Kidney glomerular epithelial cell (primary cell): Measurements from ENCODE around the gene EIF3F.

Source experiments
- DNase-seq: peaks from one replicate; lab custom pipeline; 2025; lab: John Stamatoyannopoulos, UW

The EIF3F gene, protein sequence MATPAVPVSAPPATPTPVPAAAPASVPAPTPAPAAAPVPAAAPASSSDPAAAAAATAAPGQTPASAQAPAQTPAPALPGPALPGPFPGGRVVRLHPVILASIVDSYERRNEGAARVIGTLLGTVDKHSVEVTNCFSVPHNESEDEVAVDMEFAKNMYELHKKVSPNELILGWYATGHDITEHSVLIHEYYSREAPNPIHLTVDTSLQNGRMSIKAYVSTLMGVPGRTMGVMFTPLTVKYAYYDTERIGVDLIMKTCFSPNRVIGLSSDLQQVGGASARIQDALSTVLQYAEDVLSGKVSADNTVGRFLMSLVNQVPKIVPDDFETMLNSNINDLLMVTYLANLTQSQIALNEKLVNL

DNA sequence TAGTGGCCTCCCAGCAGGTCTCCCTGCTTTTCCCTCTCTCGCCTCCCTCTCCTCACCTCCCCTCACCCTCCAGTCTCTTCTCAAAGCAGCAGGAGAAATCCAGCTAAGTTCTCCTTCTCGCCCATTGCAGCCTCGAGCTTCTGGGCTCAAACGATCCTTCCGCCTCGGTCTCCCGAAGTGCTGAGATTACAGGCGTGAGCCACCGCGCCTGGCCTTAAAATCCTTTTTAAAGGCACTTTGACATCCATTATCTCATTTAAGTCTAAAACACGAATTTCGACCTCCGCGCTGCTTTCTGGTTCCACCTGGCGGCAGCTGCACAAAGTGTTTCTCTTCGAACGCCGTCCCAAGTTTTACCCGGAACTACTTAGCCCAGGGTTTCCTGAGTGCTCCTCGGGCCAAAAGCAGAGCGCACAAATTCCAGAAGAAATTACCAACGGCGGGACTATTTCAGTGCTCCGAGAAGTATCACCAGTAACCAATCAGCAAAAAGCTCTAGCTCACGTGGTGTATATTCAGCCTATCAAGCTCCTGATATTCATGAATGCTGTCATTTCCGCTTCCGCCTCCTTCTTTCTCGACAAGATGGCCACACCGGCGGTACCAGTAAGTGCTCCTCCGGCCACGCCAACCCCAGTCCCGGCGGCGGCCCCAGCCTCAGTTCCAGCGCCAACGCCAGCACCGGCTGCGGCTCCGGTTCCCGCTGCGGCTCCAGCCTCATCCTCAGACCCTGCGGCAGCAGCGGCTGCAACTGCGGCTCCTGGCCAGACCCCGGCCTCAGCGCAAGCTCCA lies at the start of gene EIF3F:
EIF3F (plus strand) TSS at position 570 of the 792 bp plus-strand sequence; CDS start at position 586, 16 bp downstream.
- peak; percentile 100 for DNase-seq

DNA sequence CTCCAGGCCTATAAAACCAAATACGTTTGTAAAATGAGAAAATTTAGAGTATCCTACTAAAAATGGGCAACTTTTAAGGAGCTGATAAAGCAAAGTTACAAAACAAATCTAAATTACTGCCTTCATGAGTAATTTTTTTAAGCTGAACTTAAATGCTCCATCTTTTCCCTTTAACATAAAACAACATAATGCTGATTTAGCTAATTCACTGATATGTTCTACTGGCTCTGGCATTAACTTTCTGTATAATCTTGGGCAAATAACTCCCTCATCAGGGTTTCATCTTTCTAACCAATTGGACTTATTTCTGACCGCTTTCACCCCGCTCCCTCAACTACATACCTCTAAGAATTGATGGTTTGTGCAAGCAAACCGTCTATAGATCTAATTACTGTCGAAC lies 46.0 kb upstream of the EIF3F start:
- DNase-seq = no peak

DNA sequence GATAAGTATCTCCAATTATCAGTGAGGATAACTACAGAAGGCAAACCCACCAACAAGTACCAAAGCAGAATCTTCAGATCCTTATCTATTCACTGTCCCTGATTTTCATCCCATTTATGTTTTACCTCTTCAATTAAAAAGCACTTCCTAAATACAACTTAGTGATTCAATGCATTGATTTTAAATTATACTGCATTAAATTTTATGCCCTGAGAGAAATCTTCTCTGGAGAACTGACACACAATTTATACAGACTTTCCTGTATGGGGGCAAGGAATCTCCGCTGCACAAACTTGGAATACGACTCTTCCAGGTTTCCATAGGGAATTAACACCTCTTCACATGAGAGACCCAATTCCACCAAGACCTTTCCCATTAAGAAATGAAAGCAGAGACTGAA lies 45.5 kb upstream of the EIF3F start, which contains the start of gene OR10A3:
OR10A3 (minus strand) TSS at position 101 of the 400 bp plus-strand sequence. CDS start 2,188 bp downstream, outside the sequence.
- no peak for DNase-seq

DNA sequence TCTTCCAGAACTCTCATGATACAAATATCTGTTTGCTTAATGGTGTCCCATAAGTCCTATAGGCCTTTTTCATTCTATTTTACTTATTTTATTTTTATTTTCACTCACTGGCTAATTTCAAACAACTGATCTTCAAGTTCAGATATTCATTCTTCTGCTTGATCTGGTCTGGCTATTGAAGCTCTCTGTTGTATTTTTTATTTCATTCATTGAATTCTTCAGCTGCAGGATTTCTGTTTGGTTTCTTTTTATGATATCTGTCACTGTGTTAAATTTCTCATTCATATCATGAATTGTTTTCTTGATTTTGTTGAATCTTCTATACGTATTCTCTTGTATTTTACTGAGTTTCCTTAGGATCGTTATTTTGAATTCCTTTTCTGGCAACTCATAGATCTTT lies 43.0 kb upstream of the EIF3F start:
- DNase-seq = no peak

DNA sequence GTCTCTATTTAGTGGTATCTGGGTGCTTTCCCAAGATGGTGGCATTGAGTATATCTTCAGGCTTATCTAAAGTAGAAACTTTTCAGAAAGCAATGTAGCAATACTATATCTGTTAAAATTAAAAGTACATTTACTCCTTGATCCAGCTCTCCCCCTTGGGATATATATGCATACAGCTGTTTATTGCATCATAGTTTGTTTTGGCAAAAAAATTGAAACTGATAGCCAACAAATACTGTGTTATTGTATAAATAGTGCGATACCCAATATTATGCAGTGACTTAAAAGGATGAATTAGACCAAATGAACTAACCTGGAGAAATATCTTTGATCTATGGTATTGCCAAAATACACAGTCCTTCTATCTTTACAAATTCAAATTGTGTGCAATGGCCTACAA lies 37.2 kb upstream of the EIF3F start:
- no peak for DNase-seq

DNA sequence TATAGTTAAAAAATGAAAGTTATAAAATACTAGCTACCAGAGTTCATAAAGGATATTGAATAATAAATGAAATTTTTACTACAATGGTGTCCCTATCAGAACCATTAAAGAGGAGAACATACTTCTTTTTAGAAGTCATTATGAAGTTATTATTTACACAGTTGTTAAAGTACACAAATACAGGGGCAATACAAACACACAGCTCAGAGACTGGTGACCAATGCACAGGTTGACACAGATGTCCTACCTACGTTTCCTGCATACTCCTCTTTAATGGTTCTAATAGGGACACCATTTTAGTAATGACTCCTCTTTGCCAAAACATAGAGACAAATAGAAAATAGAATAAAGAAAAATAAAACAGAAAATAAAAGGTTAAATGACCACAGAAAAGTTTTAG lies 31.9 kb upstream of the EIF3F start:
- no peak for DNase-seq

DNA sequence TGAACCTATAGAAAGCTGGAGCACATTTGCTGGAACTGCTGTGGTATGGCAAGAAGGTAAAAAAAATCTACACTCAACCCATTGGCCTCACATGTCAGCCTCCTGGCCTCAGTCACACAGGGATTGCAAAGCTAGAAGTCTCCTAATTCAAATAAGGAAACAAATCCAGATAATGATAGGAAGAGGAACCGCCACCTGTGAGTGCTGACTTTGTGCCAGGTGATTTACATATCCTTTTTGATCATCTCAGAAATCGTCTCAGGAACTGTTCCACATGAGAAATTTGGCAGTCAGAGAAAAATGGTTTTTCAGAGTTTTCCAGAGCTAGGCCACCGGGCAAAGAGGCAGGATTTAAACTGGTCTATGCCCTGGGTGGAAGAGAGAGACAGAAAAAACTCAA lies 22.9 kb upstream of the EIF3F start:
- DNase-seq = no peak

DNA sequence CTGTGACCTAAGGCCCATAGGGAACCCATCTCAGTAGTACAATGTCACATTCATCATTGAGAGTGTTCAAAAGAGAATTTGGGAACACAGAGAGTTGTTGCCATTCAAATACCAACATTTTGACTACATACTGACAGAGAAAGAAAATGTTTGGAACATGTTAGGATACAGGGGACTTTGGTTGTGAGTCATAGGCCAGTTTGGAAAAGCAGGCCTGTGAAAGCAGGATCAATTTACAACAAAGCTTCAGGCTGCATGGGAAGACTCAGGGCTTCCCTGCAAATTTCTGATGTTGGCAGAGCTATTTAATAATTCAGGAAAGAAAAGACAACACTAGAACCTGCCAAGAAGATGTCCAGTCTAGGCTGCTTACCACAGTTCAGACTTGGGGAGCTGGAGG lies 22.3 kb upstream of the EIF3F start:
- DNase-seq = no peak

DNA sequence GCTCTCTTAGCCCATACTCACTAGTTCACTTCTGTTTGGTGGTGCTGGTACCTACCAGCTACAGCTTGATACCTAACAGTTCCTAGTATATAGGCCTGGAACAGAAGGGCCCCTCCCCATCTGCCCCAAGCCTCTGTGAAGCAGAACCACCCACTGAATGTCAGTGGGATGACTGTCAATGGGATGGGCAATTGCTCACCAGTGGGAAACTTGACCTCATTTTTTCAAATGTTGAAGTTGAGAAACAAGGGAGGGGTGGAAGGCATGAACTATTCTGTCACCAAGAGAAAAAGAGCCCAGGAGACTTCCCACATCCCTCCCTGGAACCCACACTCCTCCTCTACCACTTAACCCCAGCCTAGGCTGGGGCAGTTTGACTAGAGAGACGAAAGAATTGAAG lies 21.8 kb upstream of the EIF3F start, which contains the start of gene NLRP10:
NLRP10 (minus strand) TSS at position 62 of the 400 bp plus-strand sequence. CDS start 1,952 bp downstream, outside the sequence.
- peak; percentile 62 for DNase-seq

DNA sequence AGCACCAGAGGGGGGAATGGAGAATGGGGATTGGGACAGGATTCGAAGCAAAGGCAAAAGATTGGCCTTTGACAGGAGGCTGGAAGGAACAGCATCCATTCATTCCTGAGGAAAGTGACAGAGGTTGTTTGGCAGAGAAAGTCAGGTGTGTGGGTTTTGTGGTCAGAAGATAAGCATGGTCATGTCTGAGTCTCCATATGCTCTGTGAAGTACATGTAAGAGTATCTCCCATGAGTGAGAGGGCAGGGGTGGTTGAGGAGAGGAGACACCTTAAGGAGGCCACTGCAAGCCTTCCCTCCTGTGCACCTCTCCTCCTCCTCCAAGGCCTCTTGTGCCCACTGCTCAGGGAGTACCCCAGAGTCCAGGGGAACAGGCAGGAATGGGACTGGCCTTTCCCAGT lies 20.0 kb upstream of the EIF3F start:
- no peak for DNase-seq

DNA sequence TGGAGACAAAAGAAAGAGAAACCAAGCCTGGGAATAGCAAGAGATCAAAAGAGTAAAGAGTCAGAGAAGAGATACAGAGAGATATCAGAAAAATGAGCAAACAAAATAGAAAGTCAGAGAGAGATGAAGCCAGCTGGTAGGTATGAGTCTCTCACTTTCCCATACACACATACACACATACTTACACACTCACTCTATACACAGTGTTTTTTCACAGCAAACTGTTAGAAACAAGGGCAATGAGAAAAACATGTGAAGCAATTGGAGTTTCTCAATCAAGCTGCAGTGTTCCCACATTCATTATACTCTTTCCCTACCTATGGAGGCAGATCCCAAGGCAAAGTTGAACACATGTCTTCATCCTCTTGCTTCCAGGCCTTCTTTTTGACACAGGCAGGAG lies 19.3 kb upstream of the EIF3F start:
- no peak for DNase-seq

DNA sequence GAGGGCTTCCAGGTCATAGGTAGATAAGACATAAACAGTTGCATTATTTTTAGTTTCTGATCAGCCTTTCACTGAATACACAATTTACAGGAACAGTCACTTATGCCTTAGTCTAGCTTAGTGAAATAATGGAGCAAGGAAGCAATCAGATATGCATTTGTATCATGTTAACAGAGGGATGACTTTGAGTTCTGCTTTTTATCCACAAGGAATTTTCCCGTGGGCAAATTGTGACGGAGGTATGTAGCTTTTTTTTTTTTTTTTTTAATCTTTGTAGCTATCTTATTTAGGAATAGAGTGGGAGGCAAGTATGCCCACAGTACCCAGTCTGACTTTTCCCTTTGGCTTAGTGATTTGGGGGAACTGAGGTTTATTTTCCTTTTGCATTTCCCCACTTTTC lies 18.5 kb upstream of the EIF3F start:
- DNase-seq = no peak

DNA sequence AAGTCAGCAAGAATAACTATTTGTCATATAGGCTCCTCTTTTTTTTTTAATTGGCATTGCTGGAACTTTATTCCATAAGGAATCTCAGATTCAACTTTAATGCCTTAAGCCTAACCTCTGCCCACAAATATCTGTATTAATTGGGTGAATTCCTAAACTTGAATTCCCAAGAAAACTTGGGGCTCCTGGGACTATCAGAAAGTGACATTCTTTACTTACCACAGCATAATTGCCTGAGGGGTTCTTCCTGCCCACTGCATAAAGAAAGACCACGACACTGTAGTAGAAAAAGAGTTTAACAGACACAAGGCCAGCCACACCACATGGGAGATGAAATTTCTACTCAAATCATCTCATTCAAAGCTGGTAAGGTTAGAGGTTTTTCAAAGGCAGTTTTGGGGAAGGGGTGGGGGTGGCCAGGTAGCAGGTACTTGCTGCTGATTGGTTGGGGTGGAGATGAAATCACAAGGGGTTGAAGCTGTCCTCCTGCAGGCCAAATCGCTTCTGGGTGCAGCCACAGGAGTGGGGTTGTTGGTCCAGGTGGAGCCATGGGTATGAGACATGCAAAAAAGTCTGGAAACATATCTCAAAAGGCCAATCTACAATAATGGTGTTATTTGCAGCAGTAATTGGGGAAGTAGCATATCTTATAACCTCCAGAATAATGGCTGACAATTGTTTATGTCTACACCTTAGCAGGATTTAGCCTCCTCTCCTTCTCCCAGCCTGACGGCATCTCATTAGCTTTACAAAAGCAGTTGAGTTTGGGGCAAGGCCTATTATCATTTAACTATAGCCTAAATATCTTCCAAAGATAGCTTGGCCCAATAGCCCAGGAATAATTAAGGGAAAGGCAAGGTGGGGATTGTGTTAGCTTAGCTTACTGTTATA lies 17.1 kb upstream of the EIF3F start:
- DNase-seq = no peak

DNA sequence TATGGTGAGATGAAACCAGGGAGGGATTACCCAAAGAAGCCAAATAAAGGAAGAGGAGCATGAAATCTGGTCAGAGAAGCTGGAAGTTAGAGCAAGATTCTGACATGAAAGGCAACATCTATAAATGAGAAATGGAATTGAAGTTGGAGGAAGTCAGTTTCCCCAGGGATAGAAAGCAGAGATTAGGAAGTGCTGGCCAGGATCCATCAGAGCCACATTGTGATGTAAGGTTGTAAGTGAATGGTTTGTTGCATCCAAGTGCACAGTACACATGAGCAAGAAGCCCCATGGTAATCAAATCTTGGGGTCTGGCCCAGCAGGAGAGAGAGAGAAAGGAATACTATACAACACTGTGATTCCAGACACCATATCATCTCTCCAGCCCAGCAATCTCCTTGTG lies 15.3 kb upstream of the EIF3F start:
- DNase-seq = no peak

DNA sequence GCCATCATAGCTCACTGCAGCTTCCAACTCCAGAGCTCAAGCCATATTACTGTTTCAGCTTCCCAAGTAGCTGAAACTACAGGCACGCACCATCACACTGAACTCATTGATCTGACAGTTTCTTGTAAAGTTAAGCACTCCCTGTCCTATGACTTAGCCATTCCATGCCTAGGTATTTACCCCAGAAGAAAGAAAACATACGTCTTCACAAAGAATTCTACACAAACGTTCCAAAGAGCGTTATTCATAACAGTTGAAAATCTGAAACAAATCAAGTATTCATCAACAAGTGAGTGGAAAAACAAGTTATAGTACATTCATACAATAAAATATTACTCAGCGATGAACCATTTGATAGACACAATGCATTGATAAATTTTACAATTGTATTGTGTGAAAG lies 14.1 kb upstream of the EIF3F start:
- no peak for DNase-seq

DNA sequence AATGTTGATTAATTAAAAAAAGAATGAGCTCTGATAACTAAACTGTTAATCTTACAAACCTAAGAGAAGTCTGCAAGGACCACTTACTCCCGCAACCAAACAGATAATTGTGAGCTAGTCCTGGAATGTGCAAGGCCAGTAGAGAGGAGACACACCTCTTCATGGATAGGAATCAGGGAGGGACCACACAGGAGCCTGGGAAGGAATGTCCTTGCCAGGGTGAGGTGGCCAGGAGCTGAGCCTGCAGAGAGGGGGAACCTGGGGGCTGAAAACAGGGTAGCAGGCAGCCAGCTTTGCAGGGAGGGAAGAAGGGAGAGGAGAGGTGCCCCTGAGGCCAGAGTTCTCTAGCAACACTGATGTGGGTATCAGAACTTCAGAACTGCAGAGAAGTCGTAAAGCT lies 12.5 kb upstream of the EIF3F start:
- no peak for DNase-seq

DNA sequence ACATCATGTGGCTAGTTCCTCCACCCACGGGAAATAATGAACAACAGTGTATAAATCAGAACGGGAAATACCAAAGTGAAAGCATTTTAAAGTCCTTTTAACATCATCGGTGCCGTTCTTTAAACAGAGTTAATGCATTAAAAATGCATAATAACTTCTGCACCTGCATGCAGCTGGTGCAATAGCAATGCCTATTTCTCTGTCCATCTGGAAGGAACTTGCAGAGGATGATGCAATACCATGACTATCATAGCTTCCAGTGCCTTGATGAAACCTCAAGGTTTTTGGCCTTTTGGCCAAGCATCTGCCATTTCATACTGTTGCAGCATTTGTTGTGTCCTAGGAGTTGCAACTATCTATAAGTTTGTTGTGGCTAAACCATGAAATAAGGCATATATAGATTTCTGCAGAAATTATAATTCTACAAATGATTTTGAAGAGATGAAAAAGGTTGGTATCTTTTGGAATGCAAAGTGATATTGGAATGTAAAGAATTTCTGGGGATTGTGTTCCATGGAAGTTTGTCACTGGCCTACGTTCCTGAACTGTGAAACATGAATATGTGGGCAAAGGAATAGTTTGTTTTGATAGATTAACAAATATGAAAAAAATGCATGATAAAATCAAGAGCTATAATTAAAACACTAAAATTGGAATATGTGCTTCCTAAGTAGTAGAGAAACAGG lies 9.8 kb upstream of the EIF3F start:
- peak; percentile 71 for DNase-seq

DNA sequence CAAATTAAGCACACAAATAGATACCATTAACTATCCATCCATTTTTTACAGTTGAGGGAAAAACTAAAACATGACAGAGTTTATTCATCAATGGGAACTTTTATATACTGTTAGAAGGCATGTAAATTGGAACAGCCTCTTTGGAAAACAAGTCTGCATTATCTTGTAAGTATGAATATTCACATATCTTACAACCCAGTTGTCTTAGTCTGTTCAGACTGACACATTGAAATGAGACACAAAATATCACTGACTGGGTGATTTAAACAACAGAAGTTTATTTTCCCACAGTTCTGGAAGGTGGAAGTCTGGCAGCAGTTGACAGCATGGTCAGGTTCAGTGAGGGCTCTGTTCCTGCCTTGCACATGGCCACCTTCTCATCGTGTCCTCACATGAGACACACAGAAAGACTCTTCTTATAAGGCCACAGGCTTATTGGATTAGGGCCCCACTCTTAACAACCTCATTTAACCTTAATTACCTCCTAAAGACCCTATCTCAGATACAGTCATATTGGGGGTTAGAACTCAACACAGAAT lies 5.4 kb upstream of the EIF3F start:
- DNase-seq = no peak

DNA sequence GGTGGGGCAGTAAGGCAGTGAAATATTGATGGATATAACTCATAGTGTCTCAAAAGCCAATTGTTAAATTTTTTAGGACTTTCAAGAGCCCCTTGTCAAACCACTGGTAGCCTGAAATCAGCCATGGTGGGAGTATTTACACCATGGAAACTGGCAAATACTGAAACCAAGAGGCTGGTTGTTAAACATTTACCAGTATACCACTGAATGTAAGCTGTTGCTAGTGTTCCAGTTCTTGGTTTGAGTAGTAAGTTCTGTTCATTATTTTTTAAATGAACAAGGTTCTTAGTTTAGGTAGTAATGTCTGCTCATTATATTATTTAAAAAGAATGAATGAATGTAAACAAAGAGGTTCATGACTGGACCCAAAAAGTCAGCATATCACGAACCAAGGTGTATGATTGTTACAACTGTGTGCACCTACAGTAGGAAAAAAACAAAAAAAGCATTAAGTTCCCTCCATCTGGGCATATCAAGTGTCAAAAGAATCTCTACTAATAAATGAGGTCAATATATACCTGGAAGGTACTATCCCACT lies 4.5 kb upstream of the EIF3F start:
- no peak for DNase-seq

DNA sequence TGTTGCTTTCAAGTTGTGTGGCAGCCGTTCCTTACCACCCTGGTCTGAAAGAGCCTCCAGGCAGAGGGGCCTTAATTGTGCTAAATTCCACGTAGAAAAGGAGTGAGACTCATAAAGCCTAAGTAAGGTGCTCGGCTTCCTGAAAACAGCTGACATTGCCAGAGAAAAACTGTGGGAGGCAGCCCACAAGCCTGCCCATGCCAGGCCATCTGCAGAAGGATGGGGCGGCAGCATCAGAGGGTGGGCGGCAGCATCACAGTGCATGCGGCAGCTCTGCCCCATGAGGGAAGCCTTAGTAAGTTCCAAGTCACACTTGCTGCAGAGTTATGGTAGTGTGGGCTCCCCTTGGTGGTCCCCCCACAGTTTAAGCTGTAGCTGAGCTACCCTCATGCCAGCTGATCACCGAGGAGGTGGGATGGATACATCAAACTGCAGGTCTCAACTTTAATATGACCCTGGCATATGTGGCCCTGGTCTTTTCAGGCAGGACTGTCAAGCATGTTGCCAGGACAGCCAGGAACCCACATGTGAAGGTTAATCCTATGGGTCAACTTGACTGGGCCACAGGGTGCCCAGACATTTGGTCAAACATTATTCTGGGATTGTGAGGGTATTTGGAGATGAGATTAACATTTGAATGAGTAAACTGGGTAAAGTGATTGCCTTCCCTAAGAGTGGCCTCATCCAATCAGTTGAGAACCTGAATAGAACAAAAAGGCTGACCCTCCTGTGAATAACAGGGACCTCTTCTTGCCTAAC lies 3.1 kb upstream of the EIF3F start:
- DNase-seq = no peak
